LHCN-M2 (cell line): ENCODE measurements around the gene PIEZO2. TPM values are rescaled to one million over a fixed set of nuclear protein-coding genes. Genes with fewer than 3 reads are reported as not detected.
"Not testable (repeated sequence)": the region's sequence is repeated elsewhere in the genome, so short reads cannot be mapped to it uniquely, and the experiment has no call there.

ENCODE experiments used
- DNase-seq: peaks from one replicate; pipeline ENCODE4 v3.0.0-alpha.2; 2012; ENCODE audit warnings: low read depth
- total RNA-seq: library from RNA; depleted of rRNA; stranded (reverse); fragments of >200 nt; gene quantifications from 2 replicates; pipeline ENCODE4 v1.2.3, GENCODE V29; 2014

Gene PIEZO2
- total RNA-seq, 1 experiment from 2014 or later: 10.4 TPM

- peak; percentile 92 for DNase-seq
These were observed 220.5 kb downstream of the PIEZO2 start for GRCh38 chr18:10928772-10929373.

GRCh38 chr18:10928011-10928771 lies 221.2 kb downstream of the PIEZO2 start:
- DNase-seq: peak; percentile 58

- peak; percentile 68 for DNase-seq
These were observed 221.9 kb downstream of the PIEZO2 start for GRCh38 chr18:10927286-10927992.

GRCh38 chr18:10926621-10927161 lies 222.7 kb downstream of the PIEZO2 start:
- DNase-seq: peak; percentile 92

- DNase-seq: no peak
These were observed 225.1 kb downstream of the PIEZO2 start for GRCh38 chr18:10924290-10924689.

- DNase-seq: peak; percentile 74
These were observed 225.8 kb downstream of the PIEZO2 start for GRCh38 chr18:10923551-10924070.

GRCh38 chr18:10923141-10923540 lies 226.2 kb downstream of the PIEZO2 start:
- no peak for DNase-seq

- not testable (repeated sequence) for DNase-seq
These were observed 226.7 kb downstream of the PIEZO2 start for GRCh38 chr18:10922712-10923111.

GRCh38 chr18:10920309-10920708 lies 229.1 kb downstream of the PIEZO2 start:
- DNase-seq: not testable (repeated sequence)

- no peak for DNase-seq
These were observed 229.5 kb downstream of the PIEZO2 start for GRCh38 chr18:10919851-10920250.

- no peak for DNase-seq
These were observed 232.5 kb downstream of the PIEZO2 start for GRCh38 chr18:10916865-10917264.

GRCh38 chr18:10916387-10916786 lies 233.0 kb downstream of the PIEZO2 start:
- no peak for DNase-seq

- DNase-seq: not testable (repeated sequence)
These were observed 233.6 kb downstream of the PIEZO2 start for GRCh38 chr18:10915748-10916147.

GRCh38 chr18:10914610-10915009 lies 234.8 kb downstream of the PIEZO2 start:
- not testable (repeated sequence) for DNase-seq

- DNase-seq: peak; percentile 26
These were observed 235.4 kb downstream of the PIEZO2 start for GRCh38 chr18:10913919-10914318.

GRCh38 chr18:10912790-10913545 lies 236.4 kb downstream of the PIEZO2 start:
- DNase-seq: peak; percentile 79

GRCh38 chr18:10909724-10910123 lies 239.6 kb downstream of the PIEZO2 start:
- DNase-seq: no peak

- DNase-seq: no peak
These were observed 240.6 kb downstream of the PIEZO2 start for GRCh38 chr18:10908760-10909159.

GRCh38 chr18:10907749-10908148 lies 241.6 kb downstream of the PIEZO2 start:
- DNase-seq: no peak

GRCh38 chr18:10901329-10901728 lies 248.0 kb downstream of the PIEZO2 start:
- DNase-seq: no peak

- DNase-seq: no peak
These were observed 248.9 kb downstream of the PIEZO2 start for GRCh38 chr18:10900435-10900834.
